KMS-11 (cell line): Measurements from ENCODE around the gene ITGA1.
A peak's percentile ranks its signal among the peaks of the same experiment; 100 is the strongest.

Experiments used
- H2AFZ ChIP-seq: fragments of 200-600 bp; sonication (generic); 2 replicates; pipeline ENCODE4 v1.6.1; 2016; ENCODE audit warnings: antibody characterized with exemption, mixed run types, low read depth
- H3K27ac ChIP-seq: fragments of 200-600 bp; sonication (generic); 2 replicates; pipeline ENCODE4 v1.6.1; 2016; ENCODE audit warnings: mild to moderate bottlenecking, mixed run types
- H3K27me3 ChIP-seq: fragments of 200-600 bp; sonication (generic); 2 replicates; pipeline ENCODE4 v1.6.1; 2017; ENCODE audit warnings: mild to moderate bottlenecking, low read depth, mixed run types, moderate library complexity; ENCODE audit not compliant: insufficient read depth
- H3K36me3 ChIP-seq: fragments of 200-600 bp; sonication (generic); 2 replicates; pipeline ENCODE4 v1.6.1; 2017; ENCODE audit warnings: mild to moderate bottlenecking, mixed run types; ENCODE audit not compliant: insufficient read depth
- H3K4me1 ChIP-seq: fragments of 200-600 bp; sonication (generic); 2 replicates; pipeline ENCODE4 v1.6.1; 2016; ENCODE audit warnings: mild to moderate bottlenecking, low read depth, mixed run types; ENCODE audit not compliant: poor library complexity, severe bottlenecking
- H3K4me2 ChIP-seq: fragments of 200-600 bp; sonication (generic); 2 replicates; pipeline ENCODE4 v1.7.0; 2016; ENCODE audit warnings: mild to moderate bottlenecking, mixed run types
- H3K4me3 ChIP-seq: fragments of 200-600 bp; sonication (generic); IDR thresholded peaks from 2 replicates; pipeline ENCODE4 v1.6.1; 2017; ENCODE audit warnings: low read depth, low read length, mixed read lengths; ENCODE audit not compliant: insufficient read depth
- H3K79me2 ChIP-seq: fragments of 200-600 bp; sonication (generic); 2 replicates; pipeline ENCODE4 v1.6.1; 2016; ENCODE audit warnings: low read depth, mixed run types; ENCODE audit not compliant: insufficient read depth
- H3K9ac ChIP-seq: fragments of 200-600 bp; sonication (generic); 2 replicates; pipeline ENCODE4 v1.6.1; 2016; ENCODE audit warnings: mild to moderate bottlenecking, mixed run types
- H4K20me1 ChIP-seq: fragments of 200-600 bp; sonication (generic); 2 replicates; pipeline ENCODE4 v1.6.1; 2016; ENCODE audit warnings: mild to moderate bottlenecking, mixed run types; ENCODE audit not compliant: insufficient read depth
- TF ChIP-seq, protein P1 (sequence below): fragments of 200-600 bp; sonication (generic); conservative IDR thresholded peaks from 2 replicates; pipeline ENCODE4 v1.6.1; 2017; ENCODE audit warnings: low read depth, mild to moderate bottlenecking, antibody characterized with exemption, low read length, moderate library complexity, mixed read lengths

Gene ITGA1

DNA sequence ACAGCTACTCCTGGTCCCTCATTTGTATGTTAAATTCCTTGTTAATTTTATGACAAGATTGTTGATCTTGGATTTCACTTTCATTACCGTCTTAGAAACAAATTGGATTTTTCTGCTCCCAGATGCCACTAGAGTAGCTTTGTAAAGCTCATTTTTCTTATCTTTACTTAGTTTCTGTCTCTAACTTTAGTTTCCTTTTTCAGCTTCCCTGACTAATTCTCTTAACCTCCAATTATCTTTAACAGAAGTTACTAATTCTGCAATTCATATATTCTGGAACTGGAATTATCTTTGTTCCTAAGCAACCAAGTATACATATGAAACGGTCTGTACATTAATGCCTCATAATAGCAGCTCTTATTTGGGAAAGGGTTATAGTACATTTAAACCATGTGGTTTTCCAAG, 16.7 kb downstream of the ITGA1 start:
- peaks cover 21% of the 10 kb centered on the region for H4K20me1 ChIP-seq
- peak overlapping the region; percentile 5; the same call in 1 of the 2 replicates for H3K4me2 ChIP-seq
- no peak overlapping the region for H2AFZ ChIP-seq
- no peak overlapping the region for H3K9ac ChIP-seq
- TF ChIP-seq, protein P1, sequence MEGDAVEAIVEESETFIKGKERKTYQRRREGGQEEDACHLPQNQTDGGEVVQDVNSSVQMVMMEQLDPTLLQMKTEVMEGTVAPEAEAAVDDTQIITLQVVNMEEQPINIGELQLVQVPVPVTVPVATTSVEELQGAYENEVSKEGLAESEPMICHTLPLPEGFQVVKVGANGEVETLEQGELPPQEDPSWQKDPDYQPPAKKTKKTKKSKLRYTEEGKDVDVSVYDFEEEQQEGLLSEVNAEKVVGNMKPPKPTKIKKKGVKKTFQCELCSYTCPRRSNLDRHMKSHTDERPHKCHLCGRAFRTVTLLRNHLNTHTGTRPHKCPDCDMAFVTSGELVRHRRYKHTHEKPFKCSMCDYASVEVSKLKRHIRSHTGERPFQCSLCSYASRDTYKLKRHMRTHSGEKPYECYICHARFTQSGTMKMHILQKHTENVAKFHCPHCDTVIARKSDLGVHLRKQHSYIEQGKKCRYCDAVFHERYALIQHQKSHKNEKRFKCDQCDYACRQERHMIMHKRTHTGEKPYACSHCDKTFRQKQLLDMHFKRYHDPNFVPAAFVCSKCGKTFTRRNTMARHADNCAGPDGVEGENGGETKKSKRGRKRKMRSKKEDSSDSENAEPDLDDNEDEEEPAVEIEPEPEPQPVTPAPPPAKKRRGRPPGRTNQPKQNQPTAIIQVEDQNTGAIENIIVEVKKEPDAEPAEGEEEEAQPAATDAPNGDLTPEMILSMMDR: no peak
- H3K4me1 ChIP-seq: peaks cover 26% of the 10 kb centered on the region
- no peaks in the 10 kb centered on the region for H3K27me3 ChIP-seq
- peaks cover 14% of the 10 kb centered on the region for H3K36me3 ChIP-seq
- no peak overlapping the region for H3K4me3 ChIP-seq
- H3K79me2 ChIP-seq: peaks cover 47% of the 10 kb centered on the region
- H3K27ac ChIP-seq: no peak overlapping the region

DNA sequence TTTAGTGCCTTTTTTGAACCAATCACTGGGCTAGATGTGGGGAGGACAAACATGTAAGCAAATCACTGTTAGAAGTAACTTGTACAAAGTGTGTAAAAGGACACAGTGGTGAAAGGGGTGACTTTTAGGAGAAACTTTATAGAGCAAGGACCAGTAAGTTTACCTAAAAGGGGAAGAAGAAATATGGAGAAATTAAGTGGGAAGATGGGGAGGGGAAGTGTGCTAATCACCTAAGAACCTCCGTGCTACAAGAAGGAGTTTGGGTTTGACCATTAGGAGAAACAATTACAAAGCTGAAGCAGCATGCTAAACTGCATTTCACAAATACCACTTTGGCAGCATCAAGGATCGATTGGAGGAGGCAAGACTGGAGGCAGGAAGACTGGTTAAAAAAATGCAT, 17.3 kb downstream of the ITGA1 start:
- H4K20me1 ChIP-seq: peaks cover 21% of the 10 kb centered on the region
- H3K4me2 ChIP-seq: no peak overlapping the region
- TF ChIP-seq, protein P1: no peak
- peaks cover 14% of the 10 kb centered on the region for H3K36me3 ChIP-seq
- no peak overlapping the region for H3K27ac ChIP-seq
- no peak overlapping the region for H3K4me3 ChIP-seq
- no peak overlapping the region for H2AFZ ChIP-seq
- H3K27me3 ChIP-seq: no peaks in the 10 kb centered on the region
- peaks cover 47% of the 10 kb centered on the region for H3K79me2 ChIP-seq
- H3K4me1 ChIP-seq: peaks cover 26% of the 10 kb centered on the region
- H3K9ac ChIP-seq: no peak overlapping the region

DNA sequence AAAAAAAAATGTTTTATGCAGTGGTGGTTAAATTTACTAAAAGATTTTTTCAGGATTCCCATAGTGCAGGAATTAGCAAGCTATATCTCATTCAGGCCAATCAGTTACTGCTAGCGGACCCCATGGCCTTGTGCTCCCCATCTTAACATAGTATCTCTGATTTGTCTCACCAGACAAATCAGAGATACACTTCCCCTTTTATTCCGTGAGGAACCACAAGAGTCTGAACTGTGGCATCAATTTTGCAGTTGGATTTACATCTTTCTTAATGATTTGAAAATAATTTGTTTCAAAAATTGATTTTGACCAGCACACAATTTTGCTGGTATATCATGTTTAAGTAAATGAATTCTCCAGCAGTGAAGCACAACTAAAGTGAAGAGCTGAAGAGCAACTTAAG, 17.9 kb downstream of the ITGA1 start:
- TF ChIP-seq, protein P1: no peak
- H4K20me1 ChIP-seq: peaks cover 21% of the 10 kb centered on the region
- no peak overlapping the region for H3K27ac ChIP-seq
- H3K9ac ChIP-seq: no peak overlapping the region
- H3K4me3 ChIP-seq: no peak overlapping the region
- peaks cover 26% of the 10 kb centered on the region for H3K4me1 ChIP-seq
- no peaks in the 10 kb centered on the region for H3K27me3 ChIP-seq
- H3K4me2 ChIP-seq: no peak overlapping the region
- peaks cover 14% of the 10 kb centered on the region for H3K36me3 ChIP-seq
- H2AFZ ChIP-seq: no peak overlapping the region
- peaks cover 42% of the 10 kb centered on the region for H3K79me2 ChIP-seq

DNA sequence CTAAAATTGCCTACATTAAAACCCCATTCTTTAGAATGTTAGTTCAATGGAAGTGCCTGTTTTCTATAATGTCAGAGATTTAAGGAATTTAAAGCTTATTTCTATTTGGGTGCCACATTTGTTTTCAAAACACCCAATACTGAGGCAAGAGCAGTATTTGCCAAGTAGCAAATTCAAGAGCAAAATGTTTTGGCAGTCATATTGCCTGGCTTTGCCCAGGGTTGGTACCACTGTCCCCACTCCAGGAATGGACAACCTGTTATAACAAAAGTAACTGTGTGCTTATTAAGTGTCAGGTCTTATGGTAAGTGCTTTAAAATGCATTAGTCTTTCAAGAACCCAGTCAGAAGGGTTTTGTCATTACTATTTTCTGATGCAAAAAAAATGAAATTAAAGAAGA, 19.3 kb downstream of the ITGA1 start:
- Histone ChIP-seq H3K9ac (no peak overlapping the region), H4K20me1 (peaks cover 16% of the 10 kb centered on the region), H3K27me3 (no peaks in the 10 kb centered on the region), H3K79me2 (peaks cover 28% of the 10 kb centered on the region), H3K36me3 (peaks cover 9% of the 10 kb centered on the region), H2AFZ (no peak overlapping the region), H3K4me1 (peaks cover 26% of the 10 kb centered on the region), H3K27ac (no peak overlapping the region), H3K4me3 (no peak overlapping the region), H3K4me2 (no peak overlapping the region)
- TF ChIP-seq, protein P1: no peak
